Kasumi-1 (cell line): Measurements from ENCODE around the gene CREBZF.

Experiments used
- DNase-seq, 2 experiments: peaks; one replicate each; lab custom pipeline; 2025; lab: John Stamatoyannopoulos, UW

Gene CREBZF

GRCh38 chr11:85626496-85626895 is 38.4 kb downstream of the CREBZF start:
- no peak for DNase-seq

GRCh38 chr11:85620256-85620655 is 44.7 kb downstream of the CREBZF start:
- DNase-seq: no peak

- no peak for DNase-seq
These were observed 45.4 kb downstream of the CREBZF start for GRCh38 chr11:85619499-85619898.

- DNase-seq: peak; percentile 10 to 37
These were observed 53.3 kb downstream of the CREBZF start for GRCh38 chr11:85611643-85612042.
